Measurements from ENCODE around the gene ENGASE.

GRCh38 chr17:79075446-79075750 is 774 bp downstream of the ENGASE start:
- TF ChIP-seq, protein P1, sequence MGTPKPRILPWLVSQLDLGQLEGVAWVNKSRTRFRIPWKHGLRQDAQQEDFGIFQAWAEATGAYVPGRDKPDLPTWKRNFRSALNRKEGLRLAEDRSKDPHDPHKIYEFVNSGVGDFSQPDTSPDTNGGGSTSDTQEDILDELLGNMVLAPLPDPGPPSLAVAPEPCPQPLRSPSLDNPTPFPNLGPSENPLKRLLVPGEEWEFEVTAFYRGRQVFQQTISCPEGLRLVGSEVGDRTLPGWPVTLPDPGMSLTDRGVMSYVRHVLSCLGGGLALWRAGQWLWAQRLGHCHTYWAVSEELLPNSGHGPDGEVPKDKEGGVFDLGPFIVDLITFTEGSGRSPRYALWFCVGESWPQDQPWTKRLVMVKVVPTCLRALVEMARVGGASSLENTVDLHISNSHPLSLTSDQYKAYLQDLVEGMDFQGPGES (IDR thresholded peaks at IDR 0.05; ENCODE audit: low read depth, low read length), result no peak
- TF ChIP-seq, protein P2, sequence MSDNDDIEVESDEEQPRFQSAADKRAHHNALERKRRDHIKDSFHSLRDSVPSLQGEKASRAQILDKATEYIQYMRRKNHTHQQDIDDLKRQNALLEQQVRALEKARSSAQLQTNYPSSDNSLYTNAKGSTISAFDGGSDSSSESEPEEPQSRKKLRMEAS (IDR thresholded peaks at IDR 0.05; ENCODE audit: low read depth), result no peak
- TF ChIP-seq MXI1 (IDR thresholded peaks at IDR 0.05; ENCODE audit: low read depth, low read length) (no peak), POLR2AphosphoS5 (IDR thresholded peaks at IDR 0.05; ENCODE audit: low read depth, low read length) (no peak), RAD21 (IDR thresholded peaks at IDR 0.05; ENCODE audit: low read length) (no peak), SIN3A (IDR thresholded peaks at IDR 0.05; ENCODE audit: borderline replicate concordance, low read depth, low read length) (no peak), EZH2phosphoT487 (IDR thresholded peaks at IDR 0.05; ENCODE audit: borderline replicate concordance, low read depth) (no peak), RCOR1 (IDR thresholded peaks at IDR 0.05; ENCODE audit: low read length) (no peak), TEAD4 (IDR thresholded peaks at IDR 0.05; ENCODE audit: borderline replicate concordance, insufficient read depth) (no peak), GABPA (IDR thresholded peaks at IDR 0.05; ENCODE audit: low read depth) (no peak), NRF1 (IDR thresholded peaks at IDR 0.05; ENCODE audit: low read depth, low read length) (no peak)
- TF ChIP-seq, protein P3, sequence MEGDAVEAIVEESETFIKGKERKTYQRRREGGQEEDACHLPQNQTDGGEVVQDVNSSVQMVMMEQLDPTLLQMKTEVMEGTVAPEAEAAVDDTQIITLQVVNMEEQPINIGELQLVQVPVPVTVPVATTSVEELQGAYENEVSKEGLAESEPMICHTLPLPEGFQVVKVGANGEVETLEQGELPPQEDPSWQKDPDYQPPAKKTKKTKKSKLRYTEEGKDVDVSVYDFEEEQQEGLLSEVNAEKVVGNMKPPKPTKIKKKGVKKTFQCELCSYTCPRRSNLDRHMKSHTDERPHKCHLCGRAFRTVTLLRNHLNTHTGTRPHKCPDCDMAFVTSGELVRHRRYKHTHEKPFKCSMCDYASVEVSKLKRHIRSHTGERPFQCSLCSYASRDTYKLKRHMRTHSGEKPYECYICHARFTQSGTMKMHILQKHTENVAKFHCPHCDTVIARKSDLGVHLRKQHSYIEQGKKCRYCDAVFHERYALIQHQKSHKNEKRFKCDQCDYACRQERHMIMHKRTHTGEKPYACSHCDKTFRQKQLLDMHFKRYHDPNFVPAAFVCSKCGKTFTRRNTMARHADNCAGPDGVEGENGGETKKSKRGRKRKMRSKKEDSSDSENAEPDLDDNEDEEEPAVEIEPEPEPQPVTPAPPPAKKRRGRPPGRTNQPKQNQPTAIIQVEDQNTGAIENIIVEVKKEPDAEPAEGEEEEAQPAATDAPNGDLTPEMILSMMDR (IDR thresholded peaks at IDR 0.05), result no peak
